Jurkat, Clone E6-1 (cell line): ENCODE results near the gene FREM2.

Source experiments
- DNase-seq: peaks from one replicate; pipeline ENCODE4 v3.0.0-alpha.2; 2011; ENCODE audit warnings: low read depth, low spot score
- H3K4me3 ChIP-seq: 2 replicates; pipeline ENCODE4 v1.5.1; 2011; ENCODE audit warnings: mild to moderate bottlenecking, low read length, control low read depth, moderate library complexity

FREM2 gene

DNA sequence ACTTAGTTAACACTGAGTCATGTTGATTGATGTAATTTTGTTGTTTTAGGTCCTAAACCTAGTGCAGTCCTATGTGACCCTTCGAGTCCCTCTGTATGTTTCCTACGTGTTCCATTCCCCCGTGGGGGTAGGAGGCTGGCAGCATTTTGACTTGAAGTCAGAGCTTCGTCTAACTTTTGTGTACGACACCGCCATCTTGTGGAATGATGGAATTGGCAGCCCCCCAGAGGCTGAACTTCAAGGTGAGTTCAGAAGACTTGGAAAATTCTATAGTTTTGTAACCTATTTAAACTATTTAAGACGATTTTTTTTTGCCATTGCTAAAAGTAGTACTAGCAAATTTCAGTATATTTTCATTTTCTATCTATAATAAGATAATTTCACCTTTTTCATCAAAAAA lies 185.8 kb downstream of the FREM2 start:
- peak; percentile 51 for DNase-seq

GRCh38 chr13:38875186-38875875 lies 188.5 kb downstream of the FREM2 start:
- DNase-seq = no peak
- no peak overlapping the region for H3K4me3 ChIP-seq

More for the DNA sequence above, 185.8 kb downstream of the FREM2 start:
- no peak overlapping the region for H3K4me3 ChIP-seq

DNA sequence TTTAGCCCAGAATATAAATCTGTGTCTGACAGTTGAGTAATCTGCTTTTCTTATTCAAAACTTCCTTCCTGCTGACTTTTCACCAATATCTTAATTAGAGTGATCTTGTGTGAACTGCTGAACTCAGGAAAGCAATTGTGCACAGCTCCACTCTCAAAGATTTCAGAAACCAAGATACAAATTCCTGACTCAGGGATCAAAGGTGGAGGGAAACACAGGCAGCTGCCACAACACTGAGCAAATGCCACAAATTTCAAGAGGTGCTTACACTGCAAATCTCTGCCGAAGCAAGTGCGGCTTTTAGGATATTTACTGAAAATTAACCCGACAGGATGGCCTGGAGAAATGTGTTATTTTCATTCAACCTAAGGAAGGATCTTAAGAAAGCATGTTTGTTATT lies 192.4 kb downstream of the FREM2 start:
- DNase-seq = no peak
- H3K4me3 ChIP-seq = no peak overlapping the region

DNA sequence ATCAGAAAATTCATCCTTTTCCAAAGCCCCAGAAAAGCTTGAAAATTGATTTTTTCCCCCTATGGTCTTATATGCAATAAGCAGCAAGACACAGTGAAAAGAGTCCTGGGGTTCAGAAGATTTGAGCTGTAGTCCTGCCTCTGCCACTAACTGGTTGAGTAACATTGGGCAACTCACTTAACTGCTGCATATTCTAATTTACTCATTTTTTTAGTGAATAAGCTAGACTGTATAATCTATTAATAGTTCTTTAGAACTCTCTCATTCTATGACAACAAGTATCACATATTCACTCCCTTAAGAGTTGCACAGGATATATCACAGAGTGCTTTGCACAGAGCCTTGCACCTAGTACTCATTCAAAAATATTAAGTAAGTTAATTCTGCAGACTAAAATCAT lies 192.9 kb downstream of the FREM2 start:
- DNase-seq = no peak
- no peak overlapping the region for H3K4me3 ChIP-seq

- H3K4me3 ChIP-seq = no peak overlapping the region
- no peak for DNase-seq
These were observed 193.5 kb downstream of the FREM2 start for GRCh38 chr13:38880397-38880796.

- no peak overlapping the region for H3K4me3 ChIP-seq
- DNase-seq = no peak
These were observed 196.9 kb downstream of the FREM2 start for GRCh38 chr13:38883783-38884182.

DNA sequence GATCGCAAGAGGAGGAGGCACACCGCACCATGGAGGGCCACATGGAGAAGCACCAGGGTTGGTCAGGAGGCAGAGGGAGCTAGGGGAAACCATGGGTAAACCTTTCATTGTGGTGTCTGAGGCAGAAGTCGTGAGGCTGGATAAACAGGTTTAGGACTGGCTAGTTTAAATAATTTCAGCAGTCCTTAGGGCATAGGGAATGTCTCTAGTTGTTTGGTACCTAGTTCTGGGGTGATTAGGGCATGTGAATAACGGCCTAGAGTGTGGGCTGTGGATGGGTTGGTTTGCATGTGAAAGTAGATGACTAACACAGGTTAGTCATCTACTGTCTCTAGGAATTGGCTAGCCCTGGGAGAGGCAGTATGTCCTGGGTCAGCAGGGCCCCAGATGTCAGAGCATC lies 201.4 kb downstream of the FREM2 start:
- no peak overlapping the region for H3K4me3 ChIP-seq
- no peak for DNase-seq

GRCh38 chr13:38895075-38895474 lies 208.2 kb downstream of the FREM2 start:
- DNase-seq = no peak
- H3K4me3 ChIP-seq = no peak overlapping the region

DNA sequence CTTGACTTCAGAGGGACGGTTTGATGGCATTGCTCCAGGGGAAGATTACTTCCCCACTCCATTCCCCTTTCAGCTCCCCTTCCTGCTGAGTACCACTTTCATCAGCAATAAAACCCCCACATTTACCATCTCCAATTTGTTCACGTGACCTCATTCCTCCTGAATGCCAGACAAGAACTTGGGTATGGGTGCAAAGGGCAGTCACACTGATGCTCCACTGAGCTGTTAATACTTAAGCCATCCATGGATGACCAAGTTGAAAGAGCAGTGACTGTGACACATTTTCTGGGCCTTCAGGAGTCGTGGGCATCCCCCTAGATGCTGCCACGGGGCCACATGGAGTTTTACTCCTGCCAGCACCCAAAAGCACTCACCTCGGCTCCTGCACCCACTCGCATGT lies 210.6 kb downstream of the FREM2 start:
- no peak for DNase-seq
- no peak overlapping the region for H3K4me3 ChIP-seq

DNA sequence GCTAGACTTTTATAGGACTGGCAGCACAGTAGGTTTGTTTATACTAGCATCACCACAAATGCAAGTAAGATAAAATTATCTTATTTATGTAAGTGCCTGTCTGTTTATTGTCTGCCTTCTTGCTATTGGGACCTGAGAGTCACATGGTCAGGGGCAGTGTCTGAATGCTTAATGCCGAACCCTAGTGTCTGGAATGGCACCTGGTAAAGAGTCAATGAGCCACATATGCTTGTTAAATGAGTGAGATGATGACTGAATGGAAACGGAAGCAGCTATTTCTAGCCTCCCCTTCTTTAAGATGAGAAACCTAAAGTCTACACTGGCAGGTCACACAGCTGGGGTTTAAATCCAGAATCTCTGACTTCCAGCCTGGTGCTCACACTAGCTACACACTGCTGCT lies 211.6 kb downstream of the FREM2 start:
- no peak overlapping the region for H3K4me3 ChIP-seq
- no peak for DNase-seq

DNA sequence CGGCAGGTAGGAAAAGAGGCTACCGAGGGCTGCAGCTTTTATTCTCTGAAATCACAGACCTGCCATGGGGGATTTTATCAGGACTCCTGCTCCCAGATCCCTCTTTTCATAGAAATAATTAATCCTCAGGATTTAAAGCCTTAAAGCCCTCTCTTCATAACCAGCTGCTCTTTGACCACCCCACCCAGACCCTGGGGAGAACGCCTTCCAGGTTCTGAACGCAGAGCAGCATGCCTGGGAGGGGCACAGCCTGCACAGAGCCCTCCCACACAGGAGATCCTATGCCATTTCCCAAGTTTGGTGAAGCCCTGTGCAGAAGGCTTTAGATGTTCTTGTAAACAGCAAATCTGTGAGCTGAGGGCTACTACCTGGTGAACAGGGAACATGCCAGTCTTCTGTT lies 212.7 kb downstream of the FREM2 start:
- no peak for DNase-seq
- H3K4me3 ChIP-seq = no peak overlapping the region

- H3K4me3 ChIP-seq = no peak overlapping the region
- no peak for DNase-seq
These were observed 213.3 kb downstream of the FREM2 start for GRCh38 chr13:38900188-38900587.

- DNase-seq = no peak
- no peak overlapping the region for H3K4me3 ChIP-seq
These were observed 215.7 kb downstream of the FREM2 start for GRCh38 chr13:38902551-38902950.

DNA sequence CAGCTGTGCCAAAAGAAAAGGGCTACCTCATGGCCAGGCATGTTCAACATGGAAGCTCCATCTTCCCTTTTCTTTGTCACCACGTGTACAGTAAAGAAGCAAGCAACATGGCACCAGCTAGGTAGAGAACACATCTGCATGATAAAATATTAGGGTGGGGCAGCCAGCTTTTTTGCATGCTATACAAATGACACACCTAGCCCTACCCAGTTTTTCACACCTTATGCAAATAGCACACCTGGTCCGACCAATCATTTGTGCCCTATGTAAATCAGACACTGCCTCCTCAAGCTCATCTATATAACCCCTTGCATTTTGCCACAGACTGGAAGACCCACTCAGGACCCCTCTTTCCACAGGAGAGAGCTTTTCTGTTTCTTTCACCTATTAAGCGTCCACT lies 218.2 kb downstream of the FREM2 start:
- H3K4me3 ChIP-seq = no peak overlapping the region
- DNase-seq = no peak

DNA sequence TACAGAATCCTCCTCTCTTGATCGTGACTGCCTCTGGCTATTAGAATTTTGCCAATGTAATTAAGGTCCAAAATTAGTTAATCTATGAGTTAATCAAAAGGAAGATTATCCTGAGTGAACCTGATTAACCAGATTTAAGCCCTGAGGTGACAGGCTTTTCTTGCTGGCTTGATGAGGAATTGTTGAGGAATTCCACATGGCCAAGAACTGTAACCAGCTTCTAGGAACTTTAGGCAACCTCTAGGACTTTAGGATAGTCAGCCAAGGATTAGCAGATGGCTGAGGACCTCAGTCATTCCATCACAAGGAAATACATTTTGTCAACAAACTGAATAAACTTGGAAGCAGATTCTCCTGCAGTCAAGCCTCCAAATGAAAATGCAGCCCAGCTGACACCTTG lies 219.0 kb downstream of the FREM2 start:
- no peak overlapping the region for H3K4me3 ChIP-seq
- no peak for DNase-seq

DNA sequence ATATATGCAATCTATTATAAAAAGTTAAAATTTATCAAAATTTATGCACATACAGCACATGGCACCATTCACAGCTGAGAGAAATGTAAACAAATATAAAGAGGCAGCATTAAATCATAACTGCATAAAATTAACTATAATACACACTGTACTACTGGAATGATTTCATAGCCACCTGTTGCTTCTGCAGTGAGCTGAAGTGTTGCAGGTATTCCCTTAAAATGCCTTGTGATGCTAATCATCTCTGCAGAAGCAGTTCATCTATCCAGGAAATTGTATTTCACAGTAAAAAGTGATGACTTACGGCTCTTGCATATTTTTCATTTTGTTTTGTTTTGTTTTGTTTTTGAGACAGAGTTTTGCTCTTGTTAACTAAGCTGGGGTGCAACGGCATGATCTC lies 221.7 kb downstream of the FREM2 start:
- no peak for DNase-seq
- no peak overlapping the region for H3K4me3 ChIP-seq

- H3K4me3 ChIP-seq = no peak overlapping the region
- DNase-seq = no peak
These were observed 227.2 kb downstream of the FREM2 start for GRCh38 chr13:38914070-38914469.

- no peak overlapping the region for H3K4me3 ChIP-seq
These were observed 234.2 kb downstream of the FREM2 start for GRCh38 chr13:38921081-38921480.

GRCh38 chr13:38922170-38922569 lies 235.3 kb downstream of the FREM2 start:
- no peak for DNase-seq
- no peak overlapping the region for H3K4me3 ChIP-seq

More at GRCh38 chr13:38921081-38921480, 234.2 kb downstream of the FREM2 start:
- DNase-seq = no peak

- no peak overlapping the region for H3K4me3 ChIP-seq
- no peak for DNase-seq
These were observed 246.9 kb downstream of the FREM2 start for GRCh38 chr13:38933786-38934185.
